Neuronal stem cell (in vitro differentiated cells): Measurements from ENCODE around the gene NDN.

ENCODE experiments used
- DNase-seq: peaks from one replicate; pipeline ENCODE4 v3.0.0-alpha.2; 2013; ENCODE audit warnings: low spot score
- H2AFZ ChIP-seq: one replicate; pipeline ENCODE4 v1.6.1; 2013; ENCODE audit warnings: mild to moderate bottlenecking, low read length, inconsistent platforms
- H2AK5ac ChIP-seq: 2 replicates; pipeline ENCODE4 v1.6.1; 2013; ENCODE audit warnings: low read depth, mild to moderate bottlenecking, inconsistent platforms, low read length, moderate library complexity, mixed read lengths
- H2BK120ac ChIP-seq: 2 replicates; pipeline ENCODE4 v1.6.1; 2013; ENCODE audit warnings: low read depth, mild to moderate bottlenecking, inconsistent platforms, low read length, moderate library complexity, mixed read lengths
- H2BK12ac ChIP-seq: one replicate; pipeline ENCODE4 v1.6.1; 2013; ENCODE audit warnings: low read length, inconsistent platforms
- H2BK15ac ChIP-seq: 2 replicates; pipeline ENCODE4 v1.6.1; 2013; ENCODE audit warnings: mild to moderate bottlenecking, low read length, inconsistent platforms, mixed read lengths
- H2BK5ac ChIP-seq: one replicate; pipeline ENCODE4 v1.6.1; 2013; ENCODE audit warnings: inconsistent platforms, mild to moderate bottlenecking, low read length, moderate library complexity
- H3K14ac ChIP-seq: one replicate; pipeline ENCODE4 v1.6.1; 2013; ENCODE audit warnings: low read length, inconsistent platforms
- H3K18ac ChIP-seq: 2 replicates; pipeline ENCODE4 v1.6.1; 2013; ENCODE audit warnings: low read length, inconsistent platforms
- H3K23ac ChIP-seq: 2 replicates; pipeline ENCODE4 v1.6.1; 2013; ENCODE audit warnings: low read depth, mild to moderate bottlenecking, mixed read lengths, low read length, inconsistent platforms; ENCODE audit not compliant: poor library complexity
- H3K27ac ChIP-seq: replicated peaks from 3 replicates; pipeline ENCODE4 v1.5.1; 2013; ENCODE audit warnings: low read length, inconsistent platforms
- H3K27me3 ChIP-seq, 3 experiments: 2 replicates each; pipeline ENCODE4 v1.6.1; 2013; ENCODE audit warnings: low read length in 3 of 3, mild to moderate bottlenecking in 2 of 3, inconsistent platforms in 1 of 3, low read depth in 1 of 3, mixed read lengths in 1 of 3, moderate library complexity in 1 of 3; ENCODE audit not compliant: control insufficient read depth in 3 of 3, insufficient read depth in 3 of 3
- H3K36me3 ChIP-seq, 2 donors: replicated peaks in 1 of 2; 2 replicates each; pipeline ENCODE4 v1.6.1; 2013; ENCODE audit warnings: low read length in 2 of 2; ENCODE audit not compliant: control insufficient read depth in 2 of 2, insufficient read depth in 2 of 2
- H3K4ac ChIP-seq: 2 replicates; pipeline ENCODE4 v1.6.1; 2013; ENCODE audit warnings: inconsistent platforms, mild to moderate bottlenecking, low read length, moderate library complexity
- H3K4me1 ChIP-seq, 2 donors: 1 replicate in 1 of 2; 2 replicates in 1 of 2; pipeline ENCODE4 v1.6.1; 2013; ENCODE audit warnings: low read length in 2 of 2, low read depth in 1 of 2; ENCODE audit not compliant: control insufficient read depth in 2 of 2, insufficient read depth in 1 of 2
- H3K4me2 ChIP-seq: one replicate; pipeline ENCODE4 v1.6.1; 2013; ENCODE audit warnings: mild to moderate bottlenecking, low read length, inconsistent platforms; ENCODE audit not compliant: insufficient read depth, poor library complexity, severe bottlenecking
- H3K4me3 ChIP-seq, 2 donors: 2 replicates each; pipeline ENCODE4 v1.5.1; 2013; ENCODE audit warnings: low read length in 2 of 2, mild to moderate bottlenecking in 2 of 2, inconsistent platforms in 1 of 2, moderate library complexity in 1 of 2
- H3K79me1 ChIP-seq: one replicate; pipeline ENCODE4 v1.6.1; 2013; ENCODE audit warnings: low read depth, mild to moderate bottlenecking, inconsistent platforms, low read length, moderate library complexity
- H3K9ac ChIP-seq: one replicate; pipeline ENCODE4 v1.6.1; 2013; ENCODE audit warnings: mild to moderate bottlenecking, low read depth, low read length, inconsistent platforms; ENCODE audit not compliant: poor library complexity
- H3K9me3 ChIP-seq, 2 donors: replicated peaks in 1 of 2; 2 replicates each; pipeline versions ENCODE3 to v1.6.1; 2013; ENCODE audit warnings: low read length in 2 of 2, mild to moderate bottlenecking in 2 of 2, inconsistent platforms in 1 of 2, low read depth in 1 of 2, mixed read lengths in 1 of 2, moderate library complexity in 1 of 2; ENCODE audit not compliant: control insufficient read depth in 2 of 2, insufficient read depth in 1 of 2
- H4K8ac ChIP-seq: one replicate; pipeline ENCODE4 v1.6.1; 2013; ENCODE audit warnings: low read depth, mild to moderate bottlenecking, inconsistent platforms, low read length, moderate library complexity
- H4K91ac ChIP-seq: one replicate; pipeline ENCODE4 v1.6.1; 2013; ENCODE audit warnings: low read length, low read depth, mild to moderate bottlenecking, inconsistent platforms; ENCODE audit not compliant: poor library complexity
- WGBS, 2 donors: extraction: QIAGEN DNeasy Blood & Tissue Kit; methylation state at CpG; one replicate each; pipeline ENCODE4 v1.1.7; 2013; ENCODE audit warnings: missing lambda C conversion rate in 2 of 2, mixed read lengths in 1 of 2; ENCODE audit not compliant: insufficient read length in 2 of 2, insufficient replicate concordance in 1 of 2; ENCODE audit errors: extremely low coverage in 2 of 2; 5-methylcytosine and 5-hydroxymethylcytosine counted together

The NDN gene

GRCh38 chr15:23708332-23708731 is 21.2 kb upstream of the NDN start:
- Histone ChIP-seq H2BK15ac (no peak overlapping the region), H3K9me3 (peaks cover 0 to 7% of the 10 kb centered on the region in 2 donors), H2BK12ac (no peak overlapping the region), H3K14ac (no peak overlapping the region), H2AFZ (no peak overlapping the region), H4K8ac (no peak overlapping the region), H3K4me3 (no peak overlapping the region), H3K9ac (no peak overlapping the region), H3K27ac (no peak overlapping the region), H2BK5ac (no peak overlapping the region), H2AK5ac (no peak overlapping the region), H3K27me3 (no peaks in the 10 kb centered on the region), H3K4me2 (no peak overlapping the region), H2BK120ac (no peak overlapping the region), H3K36me3 (no peaks in the 10 kb centered on the region), H3K18ac (no peak overlapping the region), H3K79me1 (no peaks in the 10 kb centered on the region), H3K23ac (no peak overlapping the region), H4K91ac (no peak overlapping the region), H3K4me1 (no peaks in the 10 kb centered on the region), H3K4ac (no peak overlapping the region)
- WGBS, 2 donors = no CpG with 5 or more reads among the region's 1 CpG
- DNase-seq = no peak

- Histone ChIP-seq H3K18ac (no peak overlapping the region), H2AK5ac (no peak overlapping the region), H3K27me3 (no peaks in the 10 kb centered on the region), H3K14ac (no peak overlapping the region), H2BK15ac (no peak overlapping the region), H3K4me2 (no peak overlapping the region), H3K27ac (no peak overlapping the region), H2BK120ac (no peak overlapping the region), H2AFZ (no peak overlapping the region), H3K4me1 (peaks cover 5 to 13% of the 10 kb centered on the region in 2 donors), H3K79me1 (no peaks in the 10 kb centered on the region), H2BK5ac (no peak overlapping the region), H4K8ac (no peak overlapping the region), H3K9me3 (peaks cover 0 to 9% of the 10 kb centered on the region in 2 donors), H3K36me3 (no peaks in the 10 kb centered on the region), H3K4me3 (no peak overlapping the region), H3K23ac (no peak overlapping the region), H4K91ac (no peak overlapping the region), H3K4ac (no peak overlapping the region), H2BK12ac (no peak overlapping the region), H3K9ac (no peak overlapping the region)
- no peak for DNase-seq
- no CpG with 5 or more reads among the region's 2 CpGs for WGBS, 2 donors
Measured at GRCh38 chr15:23695282-23695681, 8.2 kb upstream of the NDN start.

GRCh38 chr15:23694592-23694991 is 7.5 kb upstream of the NDN start:
- no peak overlapping the region for H2AK5ac ChIP-seq
- H2BK5ac ChIP-seq = no peak overlapping the region
- H3K79me1 ChIP-seq = no peaks in the 10 kb centered on the region
- H3K4me1 ChIP-seq = peaks cover 7 to 16% of the 10 kb centered on the region in 2 donors
- H3K4ac ChIP-seq = no peak overlapping the region
- no peak overlapping the region for H3K18ac ChIP-seq
- DNase-seq = no peak
- H3K14ac ChIP-seq = no peak overlapping the region
- no peak overlapping the region for H3K4me3 ChIP-seq
- no peak overlapping the region for H3K23ac ChIP-seq
- no peak overlapping the region for H2BK15ac ChIP-seq
- no peak overlapping the region for H2AFZ ChIP-seq
- no peaks in the 10 kb centered on the region for H3K36me3 ChIP-seq
- H4K8ac ChIP-seq = no peak overlapping the region
- H3K9me3 ChIP-seq = peaks cover 0 to 10% of the 10 kb centered on the region in 2 donors
- no peak overlapping the region for H3K4me2 ChIP-seq
- H2BK120ac ChIP-seq = no peak overlapping the region
- WGBS, 2 donors = no CpG with 5 or more reads among the region's 1 CpG
- no peaks in the 10 kb centered on the region for H3K27me3 ChIP-seq
- H4K91ac ChIP-seq = no peak overlapping the region
- no peak overlapping the region for H3K9ac ChIP-seq
- no peak overlapping the region for H3K27ac ChIP-seq
- H2BK12ac ChIP-seq = no peak overlapping the region

- peaks cover 9 to 16% of the 10 kb centered on the region in 2 donors for H3K4me1 ChIP-seq
- peak overlapping the region; percentile 86 for H3K18ac ChIP-seq
- no peak overlapping the region for H2BK5ac ChIP-seq
- peaks cover 0 to 15% of the 10 kb centered on the region in 2 donors for H3K9me3 ChIP-seq
- H3K27ac ChIP-seq = peak overlapping the region; percentile 66
- no peak overlapping the region for H4K91ac ChIP-seq
- H3K4me2 ChIP-seq = no peak overlapping the region
- H3K79me1 ChIP-seq = peaks cover 3% of the 10 kb centered on the region
- no peak overlapping the region for H3K4me3 ChIP-seq
- no peak overlapping the region for H3K14ac ChIP-seq
- H2BK15ac ChIP-seq = no peak overlapping the region
- H3K27me3 ChIP-seq = no peaks in the 10 kb centered on the region
- H3K9ac ChIP-seq = no peak overlapping the region
- no peak overlapping the region for H2BK12ac ChIP-seq
- peak overlapping the region; percentile 55 for H2AFZ ChIP-seq
- DNase-seq = peak; percentile 62
- no CpG with 5 or more reads among the region's 5 CpGs for WGBS, 2 donors
- peaks cover 0 to 4% of the 10 kb centered on the region in 2 donors for H3K36me3 ChIP-seq
- no peak overlapping the region for H4K8ac ChIP-seq
- H2BK120ac ChIP-seq = no peak overlapping the region
- H3K23ac ChIP-seq = no peak overlapping the region
- H2AK5ac ChIP-seq = no peak overlapping the region
- no peak overlapping the region for H3K4ac ChIP-seq
Measured at GRCh38 chr15:23690450-23690852, 3.3 kb upstream of the NDN start.
